Testis (tissue), 3 donors: Measurements from ENCODE around the gene CHCHD3. TPM values are rescaled to one million over a fixed set of nuclear protein-coding genes. Genes with fewer than 3 reads are reported as not detected.

ENCODE experiments used
- DNase-seq: peaks from one replicate; pipeline ENCODE4 v3.0.0-alpha.2; 2019
- H3K27ac ChIP-seq, 2 donors: fragments of 200-600 bp; sonication (generic); one replicate each; pipeline ENCODE4 v1.5.1; 2019
- H3K27me3 ChIP-seq: fragments of 200-600 bp; sonication (generic); one replicate; pipeline ENCODE4 v1.5.1; 2019
- H3K36me3 ChIP-seq: fragments of 200-600 bp; sonication (generic); one replicate; pipeline ENCODE4 v1.5.1; 2017; ENCODE audit warnings: low read depth; ENCODE audit errors: missing control alignments
- H3K4me1 ChIP-seq: fragments of 200-600 bp; sonication (generic); one replicate; pipeline ENCODE4 v1.5.1; 2019
- H3K4me3 ChIP-seq, 2 donors: fragments of 200-600 bp; sonication (generic); one replicate each; pipeline ENCODE4 v1.5.1; 2017 to 2019
- H3K9me3 ChIP-seq: fragments of 200-600 bp; sonication (generic); one replicate; pipeline ENCODE4 v1.5.1; 2017
- CTCF ChIP-seq, 3 experiments: fragments of 450-650 bp in 2 of 3; fragments of 200-600 bp in 1 of 3; sonication (generic) in 1 of 3; IDR thresholded peaks; one replicate each; pipeline ENCODE4 v1.5.1; 2016 to 2019; ENCODE audit warnings: antibody characterized with exemption in 3 of 3, mild to moderate bottlenecking in 2 of 3, moderate library complexity in 1 of 3
- POLR2A ChIP-seq: fragments of 450-650 bp; IDR thresholded peaks from one replicate; pipeline ENCODE4 v1.6.1; 2017; ENCODE audit warnings: antibody characterized with exemption, mild to moderate bottlenecking, moderate library complexity
- WGBS, 2 donors: methylation state at CpG; one replicate each; pipeline ENCODE4 v1.1.5; 2018; 5-methylcytosine and 5-hydroxymethylcytosine counted together
- intact Hi-C: fragments of 100-400 bp; cut with DNase I; formaldehyde crosslinking; loops from one replicate; pipeline ENCODE4 v1.15.1; 2023; ENCODE audit warnings: low total_unique reads
- polyA plus RNA-seq: library from polyadenylated mRNA; stranded (reverse); fragments of 350-450 nt; fragmentation: Illumina TruSeq; extraction: RNeasy Lipid Tissue Mini Kit (QIAGEN cat#74804); gene quantifications from one replicate; pipeline ENCODE4 v1.2.3, GENCODE V29; 2014; ENCODE audit warnings: low read depth, low replicate concordance; ENCODE audit not compliant: insufficient read depth
- total RNA-seq, 2 donors: library from RNA; depleted of rRNA; stranded (reverse); fragments of >200 nt; gene quantifications; one replicate each; pipeline ENCODE4 v1.2.3, GENCODE V29; 2016

Gene CHCHD3
- total and polyA plus RNA-seq, 3 donors from 2014 or later = 44.0 to 53.0 (median 47.9) TPM

GRCh38 chr7:132997505-132997904 lies 84.4 kb downstream of the CHCHD3 start:
- Histone ChIP-seq H3K36me3 (no peaks in the 10 kb centered on the region), H3K27ac (no peak overlapping the region), H3K4me1 (peaks cover 11% of the 10 kb centered on the region), H3K4me3 (no peak overlapping the region), H3K27me3 (no peaks in the 10 kb centered on the region), H3K9me3 (no peaks in the 10 kb centered on the region)
- TF ChIP-seq CTCF (IDR thresholded peaks at IDR 0.05) (no peak), POLR2A (no peak)
- intact Hi-C loops = no loop called here
- no peak for DNase-seq
- 81% methylated on average over 1 of the region's 1 CpG for WGBS, 2 donors

- H3K27me3 ChIP-seq = no peaks in the 10 kb centered on the region
- H3K27ac ChIP-seq = no peak overlapping the region
- no peaks in the 10 kb centered on the region for H3K36me3 ChIP-seq
- DNase-seq = no peak
- no peak overlapping the region for H3K4me3 ChIP-seq
- no peaks in the 10 kb centered on the region for H3K9me3 ChIP-seq
- intact Hi-C loops = no loop called here
- H3K4me1 ChIP-seq = peaks cover 11% of the 10 kb centered on the region
- WGBS, 2 donors = 81 to 83% methylated on average over 17 of the region's 17 CpGs
- no peak for TF ChIP-seq POLR2A
- TF ChIP-seq CTCF (IDR thresholded peaks at IDR 0.05) = no peak
Measured at GRCh38 chr7:132996581-132997242, 85.2 kb downstream of the CHCHD3 start.

GRCh38 chr7:132993377-132994013 lies 88.4 kb downstream of the CHCHD3 start:
- intact Hi-C loops = no loop called here
- TF ChIP-seq CTCF (IDR thresholded peaks at IDR 0.05) (no peak), POLR2A (no peak)
- no peak for DNase-seq
- 81 to 88% methylated on average over 5 of the region's 5 CpGs for WGBS, 2 donors
- H3K27me3 ChIP-seq = no peaks in the 10 kb centered on the region
- no peak overlapping the region for H3K4me3 ChIP-seq
- H3K9me3 ChIP-seq = no peaks in the 10 kb centered on the region
- H3K4me1 ChIP-seq = peaks cover 6% of the 10 kb centered on the region
- no peak overlapping the region for H3K27ac ChIP-seq
- no peaks in the 10 kb centered on the region for H3K36me3 ChIP-seq

- 83 to 85% methylated on average over 9 of the region's 9 CpGs for WGBS, 2 donors
- Histone ChIP-seq H3K36me3 (no peaks in the 10 kb centered on the region), H3K4me1 (no peaks in the 10 kb centered on the region), H3K27ac (no peak overlapping the region), H3K4me3 (no peak overlapping the region), H3K9me3 (no peaks in the 10 kb centered on the region), H3K27me3 (no peaks in the 10 kb centered on the region)
- DNase-seq = no peak
- TF ChIP-seq CTCF (IDR thresholded peaks at IDR 0.05) (no peak), POLR2A (no peak)
- intact Hi-C loops = no loop called here
Measured at GRCh38 chr7:132991615-132992587, 90.0 kb downstream of the CHCHD3 start.
